SK-N-SH (cell line): ENCODE measurements around the gene ZNF511.

Source experiments
- EP300 ChIP-seq, 2 experiments: IDR thresholded peaks; 2 replicates each; pipeline versions ENCODE4 v1.4.0 to v1.6.1; 2012; ENCODE audit warnings: borderline replicate concordance in 1 of 2, low read depth in 1 of 2, low read length in 1 of 2
- EZH2phosphoT487 ChIP-seq: fragments of 200-600 bp; sonication (generic); IDR thresholded peaks from 2 replicates; pipeline ENCODE4 v1.6.1; 2017; ENCODE audit warnings: low read depth, mixed run types, mild to moderate bottlenecking, antibody characterized with exemption, moderate library complexity, borderline replicate concordance
- GATA2 ChIP-seq: sonication (generic); formaldehyde crosslinking; IDR thresholded peaks from 2 replicates; pipeline ENCODE4 v1.5.0; 2020; ENCODE audit warnings: mild to moderate bottlenecking, missing genetic modification reagents
- POLR2AphosphoS5 ChIP-seq: IDR thresholded peaks from 2 replicates; pipeline ENCODE4 v1.6.1; 2012; ENCODE audit warnings: low read depth, low read length
- RCOR1 ChIP-seq: fragments of 150-350 bp; IDR thresholded peaks from 2 replicates; pipeline ENCODE4 v1.6.1; 2017; ENCODE audit warnings: antibody characterized with exemption, low read length
- REST ChIP-seq: IDR thresholded peaks from 2 replicates; pipeline ENCODE4 v1.6.1; 2012; ENCODE audit warnings: mild to moderate bottlenecking, low read depth, low read length, moderate library complexity
- SIN3A ChIP-seq: IDR thresholded peaks from 2 replicates; pipeline ENCODE4 v1.6.1; 2012; ENCODE audit warnings: low read depth, mild to moderate bottlenecking, low read length, moderate library complexity, borderline replicate concordance
- SMC3 ChIP-seq: IDR thresholded peaks from 2 replicates; pipeline ENCODE4 v1.6.1; 2012; ENCODE audit warnings: low read depth, low read length, improper control_type of control experiment
- TAF1 ChIP-seq: IDR thresholded peaks from 2 replicates; pipeline ENCODE4 v1.6.1; 2012; ENCODE audit warnings: low read depth, mild to moderate bottlenecking, low read length, moderate library complexity, borderline replicate concordance
- YY1 ChIP-seq: IDR thresholded peaks from 2 replicates; pipeline ENCODE4 v1.4.0; 2012; ENCODE audit warnings: low read depth, mild to moderate bottlenecking
- TF ChIP-seq, protein P1 (sequence below): fragments of 200-600 bp; sonication (generic); IDR thresholded peaks from 2 replicates; pipeline ENCODE4 v1.6.1; 2017; ENCODE audit warnings: antibody characterized with exemption, mild to moderate bottlenecking, moderate library complexity
- TF ChIP-seq, protein P2 (sequence below): fragments of 150-350 bp; IDR thresholded peaks from 2 replicates; pipeline ENCODE4 v1.6.1; 2017; ENCODE audit warnings: antibody characterized with exemption, low read length, low read depth, borderline replicate concordance

- TF ChIP-seq YY1 (no peak), GATA2 (no peak), TAF1 (no peak), EP300 (IDR thresholded peaks at IDR 0.05; ENCODE audit: borderline replicate concordance in 1 of 2, low read depth in 1 of 2, low read length in 1 of 2) (no peak), POLR2AphosphoS5 (no peak), REST (no peak), SIN3A (no peak), RCOR1 (no peak), EZH2phosphoT487 (no peak), SMC3 (no peak)
- TF ChIP-seq, protein P1, sequence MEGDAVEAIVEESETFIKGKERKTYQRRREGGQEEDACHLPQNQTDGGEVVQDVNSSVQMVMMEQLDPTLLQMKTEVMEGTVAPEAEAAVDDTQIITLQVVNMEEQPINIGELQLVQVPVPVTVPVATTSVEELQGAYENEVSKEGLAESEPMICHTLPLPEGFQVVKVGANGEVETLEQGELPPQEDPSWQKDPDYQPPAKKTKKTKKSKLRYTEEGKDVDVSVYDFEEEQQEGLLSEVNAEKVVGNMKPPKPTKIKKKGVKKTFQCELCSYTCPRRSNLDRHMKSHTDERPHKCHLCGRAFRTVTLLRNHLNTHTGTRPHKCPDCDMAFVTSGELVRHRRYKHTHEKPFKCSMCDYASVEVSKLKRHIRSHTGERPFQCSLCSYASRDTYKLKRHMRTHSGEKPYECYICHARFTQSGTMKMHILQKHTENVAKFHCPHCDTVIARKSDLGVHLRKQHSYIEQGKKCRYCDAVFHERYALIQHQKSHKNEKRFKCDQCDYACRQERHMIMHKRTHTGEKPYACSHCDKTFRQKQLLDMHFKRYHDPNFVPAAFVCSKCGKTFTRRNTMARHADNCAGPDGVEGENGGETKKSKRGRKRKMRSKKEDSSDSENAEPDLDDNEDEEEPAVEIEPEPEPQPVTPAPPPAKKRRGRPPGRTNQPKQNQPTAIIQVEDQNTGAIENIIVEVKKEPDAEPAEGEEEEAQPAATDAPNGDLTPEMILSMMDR: no peak; the same call in 1 of the 2 replicates
- TF ChIP-seq, protein P2, sequence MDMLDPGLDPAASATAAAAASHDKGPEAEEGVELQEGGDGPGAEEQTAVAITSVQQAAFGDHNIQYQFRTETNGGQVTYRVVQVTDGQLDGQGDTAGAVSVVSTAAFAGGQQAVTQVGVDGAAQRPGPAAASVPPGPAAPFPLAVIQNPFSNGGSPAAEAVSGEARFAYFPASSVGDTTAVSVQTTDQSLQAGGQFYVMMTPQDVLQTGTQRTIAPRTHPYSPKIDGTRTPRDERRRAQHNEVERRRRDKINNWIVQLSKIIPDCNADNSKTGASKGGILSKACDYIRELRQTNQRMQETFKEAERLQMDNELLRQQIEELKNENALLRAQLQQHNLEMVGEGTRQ: no peak
These were observed 33.7 kb upstream of the ZNF511 start for GRCh38 chr10:133274751-133275683.
